SIG-M5 treated with dmso at 0.1 percent for 504 hours (cell line): ENCODE measurements around the gene LRP10.
"Not testable (repeated sequence)": the region's sequence is repeated elsewhere in the genome, so short reads cannot be mapped to it uniquely, and the experiment has no call there.

ENCODE experiments used
- DNase-seq: peaks from one replicate; lab custom pipeline; 2025; ENCODE audit not compliant: unreplicated experiment; lab: John Stamatoyannopoulos, UW

LRP10 gene

DNA sequence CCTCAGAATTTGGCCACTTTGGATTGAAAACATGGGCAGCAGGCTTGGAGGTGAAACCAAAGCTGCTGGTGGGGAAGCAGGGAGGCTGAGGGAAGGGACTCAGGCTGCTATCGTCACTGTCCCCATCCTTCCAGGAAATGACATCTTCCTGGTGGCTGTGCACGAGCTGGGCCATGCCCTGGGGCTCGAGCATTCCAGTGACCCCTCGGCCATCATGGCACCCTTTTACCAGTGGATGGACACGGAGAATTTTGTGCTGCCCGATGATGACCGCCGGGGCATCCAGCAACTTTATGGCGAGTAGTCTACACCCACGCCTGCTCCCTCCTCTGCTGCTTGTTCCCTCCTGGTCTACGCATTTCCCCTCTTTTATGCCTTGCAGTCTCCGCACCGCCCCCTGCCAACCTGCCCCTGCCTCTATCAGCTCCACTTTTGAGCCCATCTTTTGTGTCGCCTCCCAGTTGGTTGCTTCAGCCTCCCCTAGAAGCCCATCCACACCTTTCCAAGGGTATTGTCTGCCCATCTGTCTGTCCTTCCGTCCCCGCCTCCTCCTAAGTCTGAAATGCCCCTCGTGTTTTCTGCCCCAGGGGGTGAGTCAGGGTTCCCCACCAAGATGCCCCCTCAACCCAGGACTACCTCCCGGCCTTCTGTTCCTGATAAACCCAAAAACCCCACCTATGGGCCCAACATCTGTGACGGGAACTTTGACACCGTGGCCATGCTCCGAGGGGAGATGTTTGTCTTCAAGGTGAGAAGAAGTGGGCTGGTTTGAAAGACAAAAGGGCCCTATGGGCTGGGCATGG is 28.2 kb upstream of the LRP10 start:
- DNase-seq: no peak

- DNase-seq: no peak
Measured at GRCh38 chr14:22844221-22845102, 27.1 kb upstream of the LRP10 start.

DNA sequence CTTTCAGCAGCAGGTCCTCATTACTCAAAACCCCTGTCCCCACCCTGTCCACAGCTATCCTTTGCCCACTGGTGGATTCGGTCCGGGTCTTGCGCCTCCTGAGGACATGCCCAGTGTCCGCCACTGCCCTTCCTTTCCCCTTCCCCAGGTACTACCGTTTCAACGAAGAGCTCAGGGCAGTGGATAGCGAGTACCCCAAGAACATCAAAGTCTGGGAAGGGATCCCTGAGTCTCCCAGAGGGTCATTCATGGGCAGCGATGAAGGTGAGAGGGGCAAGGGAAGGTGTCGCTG is 26.5 kb upstream of the LRP10 start:
- no peak for DNase-seq

DNA sequence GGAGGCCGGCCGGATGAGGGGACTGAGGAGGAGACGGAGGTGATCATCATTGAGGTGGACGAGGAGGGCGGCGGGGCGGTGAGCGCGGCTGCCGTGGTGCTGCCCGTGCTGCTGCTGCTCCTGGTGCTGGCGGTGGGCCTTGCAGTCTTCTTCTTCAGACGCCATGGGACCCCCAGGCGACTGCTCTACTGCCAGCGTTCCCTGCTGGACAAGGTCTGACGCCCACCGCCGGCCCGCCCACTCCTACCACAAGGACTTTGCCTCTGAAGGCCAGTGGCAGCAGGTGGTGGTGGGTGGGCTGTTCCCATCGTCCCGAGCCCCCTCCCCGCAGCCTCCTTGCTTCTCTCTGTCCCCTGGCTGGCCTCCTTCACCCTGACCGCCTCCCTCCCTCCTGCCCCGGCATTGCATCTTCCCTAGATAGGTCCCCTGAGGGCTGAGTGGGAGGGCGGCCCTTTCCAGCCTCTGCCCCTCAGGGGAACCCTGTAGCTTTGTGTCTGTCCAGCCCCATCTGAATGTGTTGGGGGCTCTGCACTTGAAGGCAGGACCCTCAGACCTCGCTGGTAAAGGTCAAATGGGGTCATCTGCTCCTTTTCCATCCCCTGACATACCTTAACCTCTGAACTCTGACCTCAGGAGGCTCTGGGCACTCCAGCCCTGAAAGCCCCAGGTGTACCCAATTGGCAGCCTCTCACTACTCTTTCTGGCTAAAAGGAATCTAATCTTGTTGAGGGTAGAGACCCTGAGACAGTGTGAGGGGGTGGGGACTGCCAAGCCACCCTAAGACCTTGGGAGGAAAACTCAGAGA is 25.5 kb upstream of the LRP10 start:
- DNase-seq: no peak

DNA sequence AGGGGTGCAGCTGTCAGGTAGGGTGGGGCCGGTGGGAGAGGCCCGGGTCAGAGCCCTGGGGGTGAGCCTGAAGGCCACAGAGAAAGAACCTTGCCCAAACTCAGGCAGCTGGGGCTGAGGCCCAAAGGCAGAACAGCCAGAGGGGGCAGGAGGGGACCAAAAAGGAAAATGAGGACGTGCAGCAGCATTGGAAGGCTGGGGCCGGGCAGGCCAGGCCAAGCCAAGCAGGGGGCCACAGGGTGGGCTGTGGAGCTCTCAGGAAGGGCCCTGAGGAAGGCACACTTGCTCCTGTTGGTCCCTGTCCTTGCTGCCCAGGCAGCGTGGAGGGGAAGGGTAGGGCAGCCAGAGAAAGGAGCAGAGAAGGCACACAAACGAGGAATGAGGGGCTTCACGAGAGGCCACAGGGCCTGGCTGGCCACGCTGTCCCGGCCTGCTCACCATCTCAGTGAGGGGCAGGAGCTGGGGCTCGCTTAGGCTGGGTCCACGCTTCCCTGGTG is 24.7 kb upstream of the LRP10 start:
- DNase-seq: no peak

DNA sequence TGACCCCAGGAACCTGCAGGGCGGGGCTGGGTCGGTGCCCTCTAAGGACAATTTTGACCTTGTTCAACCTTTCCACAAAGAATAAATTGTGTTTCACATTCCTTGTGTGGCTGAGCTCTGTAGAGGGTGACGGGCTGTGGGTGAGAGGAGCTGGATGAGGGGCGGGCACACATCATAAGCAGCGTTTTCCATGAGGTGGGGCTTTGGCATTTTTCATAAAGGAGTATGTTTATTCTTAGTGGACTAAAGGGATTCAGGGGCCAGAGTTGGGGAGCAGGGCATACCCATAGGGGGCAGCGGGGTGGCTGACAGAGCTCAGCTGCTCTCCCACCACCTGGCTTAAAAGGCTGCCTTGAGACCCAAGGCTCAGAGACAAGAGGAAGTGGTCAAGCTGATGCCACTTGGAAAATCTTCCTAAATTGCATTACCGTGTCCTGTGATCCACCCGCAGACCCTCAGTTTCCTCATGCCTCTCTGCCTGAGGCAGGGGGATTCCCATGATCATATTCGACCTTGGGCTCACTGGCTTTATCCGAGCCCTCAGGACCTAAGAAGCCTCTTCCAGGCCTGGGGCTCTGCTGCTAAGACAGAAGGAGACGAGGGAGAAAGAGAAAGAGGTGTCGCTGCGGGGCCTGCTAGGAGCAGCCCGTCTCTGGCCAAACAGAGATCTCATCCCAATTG is 23.7 kb upstream of the LRP10 start:
- DNase-seq: no peak

DNA sequence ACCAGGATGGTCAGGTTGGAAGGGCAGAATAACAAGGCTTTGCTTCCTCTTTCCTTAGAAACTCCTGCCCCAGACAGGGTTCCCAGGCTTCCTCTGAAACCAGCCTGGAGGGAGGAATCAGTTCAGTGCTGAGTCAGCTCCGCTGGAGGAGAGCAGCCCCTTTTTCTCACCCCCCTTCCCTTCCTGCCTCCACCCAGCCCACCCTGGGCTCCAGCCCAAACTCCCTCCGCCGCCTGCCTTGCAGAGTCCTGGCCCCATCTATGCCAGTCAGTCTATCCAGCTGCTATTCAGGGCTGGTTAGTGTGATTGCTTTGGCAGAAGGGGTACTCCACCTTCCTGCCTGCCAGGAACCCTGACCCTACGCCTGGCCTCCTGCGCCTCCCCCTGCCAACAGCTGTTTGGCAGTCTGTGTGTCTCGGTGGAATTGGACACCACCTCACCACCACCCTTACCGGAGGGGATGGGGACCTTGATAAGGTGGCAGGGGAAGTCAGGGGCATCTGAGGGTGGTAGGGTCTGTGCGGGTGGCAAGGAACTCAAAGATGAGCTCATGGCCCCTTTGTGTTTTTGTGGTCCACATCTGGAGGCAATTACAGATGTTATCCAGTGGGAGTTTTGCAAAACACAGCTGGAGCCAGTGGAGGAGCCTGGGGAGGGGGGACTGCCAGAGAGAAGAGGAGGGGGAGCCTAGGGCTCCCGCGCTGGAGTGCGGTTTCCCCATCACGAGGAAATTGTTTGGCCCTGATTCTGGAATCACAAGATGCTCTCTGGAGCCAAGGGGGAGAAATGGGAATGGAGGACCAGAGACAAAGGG is 23.0 kb upstream of the LRP10 start:
- no peak for DNase-seq

- no peak for DNase-seq
Measured at GRCh38 chr14:22849212-22849819, 22.2 kb upstream of the LRP10 start.

GRCh38 chr14:22850944-22851764 is 20.4 kb upstream of the LRP10 start:
- DNase-seq: peak; percentile 72

DNA sequence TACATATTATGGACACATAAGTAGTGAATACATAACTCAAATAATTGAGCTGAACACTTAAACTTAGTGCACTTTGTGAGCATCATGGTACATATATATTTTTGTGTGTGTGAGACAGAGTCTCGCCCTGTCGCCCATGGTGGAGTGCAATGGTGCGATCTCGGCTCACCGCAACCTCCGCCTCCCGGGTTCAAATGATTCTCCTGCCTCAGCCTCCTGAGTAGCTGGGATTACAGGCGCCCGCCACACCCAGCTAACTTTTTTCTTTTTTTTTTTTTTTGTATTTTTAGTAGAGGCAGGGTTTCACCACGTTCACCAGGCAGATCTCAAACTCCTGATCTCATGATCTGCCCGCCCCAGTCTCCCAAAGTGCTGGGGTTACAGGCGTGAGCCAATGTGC is 19.4 kb upstream of the LRP10 start:
- not testable (repeated sequence) for DNase-seq

- DNase-seq: no peak
Measured at GRCh38 chr14:22852599-22852939, 19.0 kb upstream of the LRP10 start.

- DNase-seq: peak; percentile 77
Measured at GRCh38 chr14:22852940-22853767, 18.4 kb upstream of the LRP10 start.

- not testable (repeated sequence) for DNase-seq
Measured at GRCh38 chr14:22854296-22854695, 17.2 kb upstream of the LRP10 start.

GRCh38 chr14:22854963-22855724 is 16.4 kb upstream of the LRP10 start:
- no peak for DNase-seq

DNA sequence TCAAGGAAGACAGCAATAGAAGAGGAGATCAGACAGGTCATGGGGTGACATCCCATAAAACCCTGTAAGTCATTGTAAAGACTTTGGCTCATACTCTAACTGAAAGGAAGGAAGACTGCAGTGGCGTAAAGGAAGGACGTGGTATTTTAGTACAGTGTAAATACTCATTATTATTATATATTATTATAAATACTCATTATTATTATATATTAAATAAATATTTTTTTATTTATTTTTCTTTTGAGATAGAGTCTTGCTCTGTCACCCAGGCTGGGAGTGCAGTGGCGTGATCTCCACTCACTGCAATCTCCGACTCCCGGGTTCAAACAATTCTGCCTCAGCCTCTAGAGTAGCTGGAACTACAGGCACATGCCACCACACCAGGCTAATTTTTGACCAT is 15.1 kb upstream of the LRP10 start:
- no peak for DNase-seq

DNA sequence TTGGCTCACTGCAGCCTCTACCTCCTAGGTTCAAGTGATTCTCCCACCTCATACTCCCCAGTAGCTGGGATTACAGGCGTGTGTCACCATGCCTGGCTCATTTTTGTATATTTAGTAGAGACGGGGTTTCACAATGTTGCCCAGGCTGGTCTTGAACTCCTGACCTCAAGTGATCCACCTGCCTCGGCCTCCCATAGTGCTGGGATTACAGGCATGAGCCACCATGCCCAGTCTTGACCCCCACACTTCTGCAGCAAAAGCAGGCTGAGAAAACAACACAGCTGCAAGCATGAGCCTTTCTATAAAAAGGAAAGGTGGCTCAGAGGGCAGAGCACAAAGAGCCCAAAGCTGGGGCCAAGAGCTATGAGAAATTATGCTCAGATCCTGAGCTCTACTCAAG is 11.2 kb upstream of the LRP10 start:
- DNase-seq: not testable (repeated sequence)

GRCh38 chr14:22861651-22862050 is 9.9 kb upstream of the LRP10 start:
- no peak for DNase-seq
